Skeletal muscle satellite cell (primary cell): Measurements from ENCODE around the gene EPHA7.

Experiments
- H3K27me3 ChIP-seq: 2 replicates; pipeline ENCODE4 v1.7.0; 2013; ENCODE audit warnings: low read length; ENCODE audit not compliant: control insufficient read depth, insufficient read depth
- H3K36me3 ChIP-seq: 2 replicates; pipeline ENCODE4 v1.7.0; 2013; ENCODE audit warnings: mild to moderate bottlenecking, control low read depth, low read length; ENCODE audit not compliant: insufficient read depth
- H3K4me1 ChIP-seq: 2 replicates; pipeline ENCODE4 v1.7.0; 2013; ENCODE audit warnings: low read length; ENCODE audit not compliant: control insufficient read depth, insufficient read depth
- H3K4me2 ChIP-seq: 2 replicates; pipeline ENCODE4 v1.7.0; 2013; ENCODE audit warnings: mild to moderate bottlenecking, low read length
- H3K4me3 ChIP-seq: 2 replicates; pipeline ENCODE4 v1.7.0; 2013; ENCODE audit warnings: low read length
- H3K9ac ChIP-seq: 2 replicates; pipeline ENCODE4 v1.7.0; 2013; ENCODE audit warnings: mild to moderate bottlenecking, low read depth, low read length, moderate library complexity
- H3K9me3 ChIP-seq: replicated peaks from 2 replicates; pipeline ENCODE4 v1.7.0; 2013; ENCODE audit warnings: mild to moderate bottlenecking, control low read depth, low read length

The EPHA7 gene

GRCh38 chr6:93293460-93293859 lies 125.9 kb downstream of the EPHA7 start:
- no peaks in the 10 kb centered on the region for H3K9me3 ChIP-seq

GRCh38 chr6:93282521-93283031 lies 136.8 kb downstream of the EPHA7 start:
- Histone ChIP-seq H3K9me3 (no peaks in the 10 kb centered on the region), H3K36me3 (no peaks in the 10 kb centered on the region), H3K9ac (no peak overlapping the region)

More at GRCh38 chr6:93293460-93293859, 125.9 kb downstream of the EPHA7 start:
- no peak overlapping the region for H3K9ac ChIP-seq
- no peak overlapping the region for H3K4me2 ChIP-seq
- no peaks in the 10 kb centered on the region for H3K27me3 ChIP-seq
- H3K4me1 ChIP-seq = no peaks in the 10 kb centered on the region
- no peak overlapping the region for H3K4me3 ChIP-seq
- no peaks in the 10 kb centered on the region for H3K36me3 ChIP-seq

GRCh38 chr6:93278241-93278640 lies 141.1 kb downstream of the EPHA7 start:
- Histone ChIP-seq H3K27me3 (no peaks in the 10 kb centered on the region), H3K9me3 (no peaks in the 10 kb centered on the region), H3K9ac (no peak overlapping the region), H3K4me2 (no peak overlapping the region), H3K4me3 (no peak overlapping the region), H3K4me1 (no peaks in the 10 kb centered on the region), H3K36me3 (no peaks in the 10 kb centered on the region)

More at GRCh38 chr6:93282521-93283031, 136.8 kb downstream of the EPHA7 start:
- H3K27me3 ChIP-seq = no peaks in the 10 kb centered on the region
- H3K4me1 ChIP-seq = no peaks in the 10 kb centered on the region
- H3K4me3 ChIP-seq = no peak overlapping the region
- H3K4me2 ChIP-seq = no peak overlapping the region

GRCh38 chr6:93272896-93273295 lies 146.5 kb downstream of the EPHA7 start:
- Histone ChIP-seq H3K4me2 (no peak overlapping the region), H3K27me3 (no peaks in the 10 kb centered on the region), H3K9me3 (no peaks in the 10 kb centered on the region), H3K4me3 (no peak overlapping the region), H3K36me3 (no peaks in the 10 kb centered on the region), H3K4me1 (no peaks in the 10 kb centered on the region), H3K9ac (no peak overlapping the region)

DNA sequence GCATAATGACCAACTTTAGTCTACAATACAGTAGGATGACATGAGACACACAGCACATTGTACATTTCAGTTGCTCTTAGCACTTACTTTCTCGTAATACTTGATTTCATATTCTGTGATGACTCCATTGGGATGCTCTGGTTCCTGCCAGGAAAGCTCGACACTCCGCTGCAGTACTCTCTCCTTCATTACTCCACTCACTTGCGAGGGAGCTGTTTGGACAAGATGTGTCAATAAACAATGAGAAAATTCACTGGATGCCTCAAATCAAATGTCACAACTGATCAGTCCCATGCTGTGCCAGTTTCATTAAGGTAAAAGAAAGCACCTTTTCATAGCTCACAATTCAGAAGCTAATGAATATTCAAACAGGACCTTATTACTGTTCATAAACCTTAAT lies 147.1 kb downstream of the EPHA7 start:
- Histone ChIP-seq H3K4me3 (no peak overlapping the region), H3K27me3 (no peaks in the 10 kb centered on the region), H3K4me1 (no peaks in the 10 kb centered on the region), H3K9me3 (no peaks in the 10 kb centered on the region), H3K36me3 (no peaks in the 10 kb centered on the region), H3K4me2 (no peak overlapping the region), H3K9ac (no peak overlapping the region)

GRCh38 chr6:93266116-93266817 lies 153.1 kb downstream of the EPHA7 start:
- H3K4me2 ChIP-seq = no peak overlapping the region
- H3K4me1 ChIP-seq = no peaks in the 10 kb centered on the region
- no peak overlapping the region for H3K9ac ChIP-seq
- H3K36me3 ChIP-seq = no peaks in the 10 kb centered on the region
- no peaks in the 10 kb centered on the region for H3K9me3 ChIP-seq
- no peaks in the 10 kb centered on the region for H3K27me3 ChIP-seq
- no peak overlapping the region for H3K4me3 ChIP-seq

GRCh38 chr6:93260881-93261280 lies 158.5 kb downstream of the EPHA7 start:
- no peaks in the 10 kb centered on the region for H3K27me3 ChIP-seq

DNA sequence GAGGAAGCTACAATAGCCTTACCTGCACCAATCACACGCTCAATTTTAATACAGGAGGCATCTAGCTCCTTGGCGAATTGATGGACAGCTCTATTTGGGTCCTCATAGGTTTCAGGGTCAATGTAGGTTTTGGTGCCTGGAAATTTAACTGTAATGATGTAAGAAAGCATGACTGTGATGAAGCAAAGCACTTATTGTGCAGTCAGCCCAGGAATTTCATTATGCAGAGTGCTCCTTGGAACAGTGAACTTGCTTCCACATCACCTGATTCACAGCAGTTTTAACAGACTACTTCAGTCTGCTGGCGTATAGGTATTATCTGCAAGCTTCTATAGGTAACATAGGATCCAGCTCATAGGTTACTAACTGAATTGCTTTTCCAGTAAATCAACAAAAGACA lies 160.0 kb downstream of the EPHA7 start:
- Histone ChIP-seq H3K9ac (no peak overlapping the region), H3K27me3 (no peaks in the 10 kb centered on the region), H3K9me3 (no peaks in the 10 kb centered on the region), H3K4me1 (no peaks in the 10 kb centered on the region), H3K4me3 (no peak overlapping the region), H3K4me2 (no peak overlapping the region), H3K36me3 (no peaks in the 10 kb centered on the region)

More at GRCh38 chr6:93260881-93261280, 158.5 kb downstream of the EPHA7 start:
- Histone ChIP-seq H3K4me3 (no peak overlapping the region), H3K4me1 (no peaks in the 10 kb centered on the region), H3K4me2 (no peak overlapping the region), H3K36me3 (no peaks in the 10 kb centered on the region), H3K9ac (no peak overlapping the region), H3K9me3 (no peaks in the 10 kb centered on the region)

GRCh38 chr6:93252930-93253329 lies 166.4 kb downstream of the EPHA7 start:
- H3K36me3 ChIP-seq = no peaks in the 10 kb centered on the region
- H3K4me2 ChIP-seq = no peak overlapping the region
- no peak overlapping the region for H3K4me3 ChIP-seq
- H3K27me3 ChIP-seq = no peaks in the 10 kb centered on the region
- H3K4me1 ChIP-seq = no peaks in the 10 kb centered on the region
- no peak overlapping the region for H3K9ac ChIP-seq
- H3K9me3 ChIP-seq = no peaks in the 10 kb centered on the region

GRCh38 chr6:93248631-93249030 lies 170.7 kb downstream of the EPHA7 start:
- H3K27me3 ChIP-seq = no peaks in the 10 kb centered on the region
- H3K4me1 ChIP-seq = no peaks in the 10 kb centered on the region
- H3K9me3 ChIP-seq = no peaks in the 10 kb centered on the region
- no peak overlapping the region for H3K4me3 ChIP-seq
- H3K36me3 ChIP-seq = no peaks in the 10 kb centered on the region
- no peak overlapping the region for H3K4me2 ChIP-seq
- H3K9ac ChIP-seq = no peak overlapping the region

- H3K4me2 ChIP-seq = no peak overlapping the region
- H3K9me3 ChIP-seq = no peaks in the 10 kb centered on the region
- H3K4me3 ChIP-seq = no peak overlapping the region
Measured at GRCh38 chr6:93243231-93243778, 176.1 kb downstream of the EPHA7 start.

GRCh38 chr6:93242049-93242448 lies 177.3 kb downstream of the EPHA7 start:
- no peak overlapping the region for H3K4me3 ChIP-seq
- no peaks in the 10 kb centered on the region for H3K4me1 ChIP-seq
- H3K27me3 ChIP-seq = no peaks in the 10 kb centered on the region
- no peaks in the 10 kb centered on the region for H3K9me3 ChIP-seq
- H3K4me2 ChIP-seq = no peak overlapping the region
- H3K36me3 ChIP-seq = no peaks in the 10 kb centered on the region
- H3K9ac ChIP-seq = no peak overlapping the region

More at GRCh38 chr6:93243231-93243778, 176.1 kb downstream of the EPHA7 start:
- Histone ChIP-seq H3K27me3 (no peaks in the 10 kb centered on the region), H3K36me3 (no peaks in the 10 kb centered on the region), H3K9ac (no peak overlapping the region), H3K4me1 (no peaks in the 10 kb centered on the region)
